Fibroblast of peridontal ligament (primary cell): Measurements from ENCODE around the gene PREB.
"Not testable (repeated sequence)": the region's sequence is repeated elsewhere in the genome, so short reads cannot be mapped to it uniquely, and the experiment has no call there.

Experiments
- DNase-seq: peaks from one replicate; pipeline ENCODE4 v3.0.0-alpha.2; 2010; ENCODE audit errors: extremely low read depth

Gene PREB

GRCh38 chr2:27133905-27134780 lies at the start of gene PREB:
TSS of gene PREB (minus strand) at chr2:27134636. CDS start at chr2:27134421, 215 bp downstream.
- DNase-seq, result peak; percentile 93

GRCh38 chr2:27184115-27184514 lies 49.7 kb upstream of the PREB start:
- peak; percentile 53 for DNase-seq

GRCh38 chr2:27182346-27182745 lies 47.9 kb upstream of the PREB start:
- DNase-seq, result peak; percentile 80

GRCh38 chr2:27179344-27180000 lies 45.0 kb upstream of the PREB start:
- no peak for DNase-seq

GRCh38 chr2:27178469-27178868 lies 44.0 kb upstream of the PREB start:
- DNase-seq, result no peak

- DNase-seq, result no peak
Observed at GRCh38 chr2:27177441-27178351, 43.3 kb upstream of the PREB start.

GRCh38 chr2:27175781-27176180 lies 41.3 kb upstream of the PREB start:
- DNase-seq, result not testable (repeated sequence)

GRCh38 chr2:27175330-27175729 lies 40.9 kb upstream of the PREB start:
- DNase-seq, result peak; percentile 28

- no peak for DNase-seq
Observed at GRCh38 chr2:27174638-27175037, 40.2 kb upstream of the PREB start.

GRCh38 chr2:27171351-27171848 lies 37.0 kb upstream of the PREB start:
- peak; percentile 26 for DNase-seq

- DNase-seq, result no peak
Observed at GRCh38 chr2:27170581-27171337, 36.3 kb upstream of the PREB start.

GRCh38 chr2:27164960-27165763 lies 30.7 kb upstream of the PREB start:
- DNase-seq, result no peak

- DNase-seq, result peak; percentile 47
Observed at GRCh38 chr2:27162151-27163121, 28.0 kb upstream of the PREB start.

GRCh38 chr2:27160191-27160590 lies 25.8 kb upstream of the PREB start:
- DNase-seq, result no peak

- no peak for DNase-seq
Observed at GRCh38 chr2:27159271-27159670, 24.8 kb upstream of the PREB start.

GRCh38 chr2:27158468-27158867 lies 24.0 kb upstream of the PREB start:
- no peak for DNase-seq

- DNase-seq, result no peak
Observed at GRCh38 chr2:27155069-27155520, 20.7 kb upstream of the PREB start.

GRCh38 chr2:27154488-27154887 lies 20.1 kb upstream of the PREB start:
- no peak for DNase-seq
